GM12878 (cell line): ENCODE results near the gene FRMPD2. TPM values are rescaled to one million over a fixed set of nuclear protein-coding genes. Genes with fewer than 3 reads are reported as not detected.

Source experiments
- ATAC-seq: fragments of 200-7000 bp; cut with Tn5 transposase; 3 replicates; pipeline ENCODE4 v1.9.1; 2020; ENCODE audit warnings: mild to moderate bottlenecking, moderate library complexity
- Bru-seq: library from RNA; stranded (reverse); fragments of 400-500 nt; gene quantifications from one replicate; lab custom pipeline; 2021; lab: Mats Ljungman, UMichigan
- BruChase-seq, 2 experiments: library from RNA; stranded (reverse); fragments of 400-500 nt; gene quantifications; one replicate each; lab custom pipeline; 2021; lab: Mats Ljungman, UMichigan
- BruUV-seq: library from RNA; stranded (reverse); fragments of 400-500 nt; replicated peaks from 2 replicates; lab custom pipeline; 2021; lab: Mats Ljungman, UMichigan
- CTCF ChIA-PET: fragments of 300-600 bp; sonication (Branson Sonifier 250); formaldehyde crosslinking; extraction: SDS; loops from one replicate; lab custom pipeline; 2021; ENCODE audit warnings: inconsistent platforms; lab: Yijun Ruan, JAX
- POLR2A ChIA-PET: fragments of 350-600 bp; formaldehyde crosslinking; extraction: SDS; loops from one replicate; lab custom pipeline; 2021; ENCODE audit warnings: inconsistent platforms; lab: Charles Lee
- RAD21 ChIA-PET: fragments of 300-600 bp; sonication (Branson Sonifier 250); formaldehyde crosslinking; loops from one replicate; lab custom pipeline; 2023; ENCODE audit warnings: antibody characterized with exemption; ENCODE audit not compliant: unreplicated experiment; lab: Charles Lee
- SMC1A ChIA-PET: fragments of 300-600 bp; sonication (Branson Sonifier 250); formaldehyde crosslinking; loops from one replicate; lab custom pipeline; 2023; ENCODE audit not compliant: unreplicated experiment, uncharacterized antibody; lab: Charles Lee
- DNase-seq: peaks from one replicate; pipeline ENCODE4 v3.0.0-alpha.2; 2011; ENCODE audit warnings: low read depth, low spot score
- FAIRE-seq: peaks from 3 replicates; lab custom pipeline; 2011; peaks lifted over from hg19 to GRCh38; lab: Jason Lieb, UNC
- H2AFZ ChIP-seq: 2 replicates; pipeline ENCODE4 v1.6.0; 2011; ENCODE audit warnings: low read depth, low read length, control low read depth; ENCODE audit not compliant: control insufficient read depth
- H3K27ac ChIP-seq: 2 replicates; pipeline ENCODE4 v1.5.1; 2011; ENCODE audit warnings: control low read depth; ENCODE audit not compliant: control insufficient read depth, insufficient read depth
- H3K27me3 ChIP-seq, 2 experiments: replicated peaks in 1 of 2; 2 replicates each; pipeline versions ENCODE4 v1.6.0 to v1.6.1; 2011; ENCODE audit warnings: low read length in 1 of 2; ENCODE audit not compliant: control insufficient read depth in 2 of 2, insufficient read depth in 2 of 2
- H3K36me3 ChIP-seq, 2 experiments: 2 replicates each; pipeline ENCODE4 v1.5.1; 2011; ENCODE audit warnings: low read length in 1 of 2; ENCODE audit not compliant: control insufficient read depth in 2 of 2, insufficient read depth in 2 of 2
- H3K4me1 ChIP-seq: 2 replicates; pipeline ENCODE4 v1.6.1; 2011; ENCODE audit warnings: mild to moderate bottlenecking, low read length, moderate library complexity, mixed read lengths; ENCODE audit not compliant: control insufficient read depth, insufficient read depth
- H3K4me2 ChIP-seq: 2 replicates; pipeline ENCODE4 v1.6.0; 2011; ENCODE audit warnings: control low read depth; ENCODE audit not compliant: control insufficient read depth, insufficient read depth
- H3K4me3 ChIP-seq: fragments of 200-600 bp; sonication (generic); 2 replicates; pipeline ENCODE4 v1.5.1; 2016
- H3K79me2 ChIP-seq: 2 replicates; pipeline ENCODE4 v1.6.0; 2011; ENCODE audit warnings: low read length; ENCODE audit not compliant: control insufficient read depth, insufficient read depth
- H3K9ac ChIP-seq: 2 replicates; pipeline ENCODE4 v1.8.0; 2011; ENCODE audit warnings: low read length, control low read depth, mixed read lengths; ENCODE audit not compliant: control insufficient read depth, insufficient read depth
- H3K9me3 ChIP-seq: replicated peaks from 3 replicates; pipeline ENCODE4 v1.5.1; 2011; ENCODE audit warnings: mild to moderate bottlenecking, low read length; ENCODE audit not compliant: control insufficient read depth, insufficient read depth
- H4K20me1 ChIP-seq: 2 replicates; pipeline ENCODE4 v1.6.0; 2011; ENCODE audit not compliant: control insufficient read depth, insufficient read depth
- BMI1 ChIP-seq: fragments of 450-650 bp; IDR thresholded peaks from 2 replicates; pipeline ENCODE4 v1.6.1; 2016; ENCODE audit warnings: mild to moderate bottlenecking, moderate library complexity, borderline replicate concordance
- CREM ChIP-seq: IDR thresholded peaks from 2 replicates; pipeline ENCODE4 v1.6.1; 2014; ENCODE audit warnings: antibody characterized with exemption, low read depth
- EED ChIP-seq: sonication (generic); IDR thresholded peaks from 2 replicates; pipeline ENCODE4 v1.6.1; 2016; ENCODE audit warnings: antibody characterized with exemption, low read depth
- MTA2 ChIP-seq: fragments of 450-650 bp; IDR thresholded peaks from 2 replicates; pipeline ENCODE4 v1.6.1; 2016; ENCODE audit warnings: low read depth, mild to moderate bottlenecking, moderate library complexity
- NR2C2 ChIP-seq: IDR thresholded peaks from 2 replicates; pipeline ENCODE4 v1.6.1; 2011; ENCODE audit warnings: borderline replicate concordance, low read depth; ENCODE audit not compliant: control insufficient read depth, insufficient read length
- PAX8 ChIP-seq: fragments of 450-650 bp; IDR thresholded peaks from 2 replicates; pipeline ENCODE4 v1.6.1; 2017; ENCODE audit warnings: mild to moderate bottlenecking, moderate library complexity
- PRDM15 ChIP-seq: fragments of 450-650 bp; formaldehyde crosslinking; IDR thresholded peaks from 2 replicates; pipeline ENCODE4 v1.4.0; 2020; ENCODE audit warnings: mild to moderate bottlenecking, moderate library complexity
- SRF ChIP-seq, 2 experiments: IDR thresholded peaks; 2 replicates each; pipeline ENCODE4 v1.6.1; 2011; ENCODE audit warnings: low read depth in 2 of 2, low read length in 2 of 2, mild to moderate bottlenecking in 1 of 2, moderate library complexity in 1 of 2
- STAT3 ChIP-seq: IDR thresholded peaks from 2 replicates; pipeline ENCODE4 v1.6.1; 2011; ENCODE audit warnings: low read depth, low read length, improper control_type of control experiment
- TAF1 ChIP-seq: IDR thresholded peaks from 2 replicates; pipeline ENCODE4 v1.6.1; 2011; ENCODE audit warnings: mild to moderate bottlenecking, low read depth, low read length, borderline replicate concordance
- WGBS: methylation state at CpG from one replicate; pipeline ENCODE4 v1.1.6; 2016; ENCODE audit warnings: low lambda C conversion rate; ENCODE audit not compliant: insufficient replicate concordance, insufficient coverage; ENCODE audit errors: missing lambda C conversion rate; 5-methylcytosine and 5-hydroxymethylcytosine counted together
- in situ Hi-C: fragments of 300-500 bp; cut with MboI; formaldehyde crosslinking; loops from 9 replicates; pipeline ENCODE4 v1.14.3; 2018; ENCODE audit warnings: mixed read lengths
- intact Hi-C: fragments of 100-400 bp; cut with micrococcal nuclease; formaldehyde crosslinking; loops from one replicate; pipeline ENCODE4 v1.14.2; 2022; ENCODE audit not compliant: unreplicated experiment
- long read RNA-seq, 2 experiments: library from polyadenylated mRNA; unstranded; transcript quantifications; one replicate each; pipeline ENCODE4 v2.0.0, GENCODE V29; 2019 to 2020
- polyA minus RNA-seq, 3 experiments: library from RNA; depleted of rRNA, polyadenylated mRNA; stranded (reverse); fragments of >200 nt; gene quantifications; 2 replicates each; pipeline ENCODE4 v1.2.3, GENCODE V29; 2011
- polyA plus RNA-seq, 11 experiments: library from polyadenylated mRNA; depleted of rRNA in 4 of 11; unstranded in 6 of 11; stranded (reverse) in 5 of 11; fragments of >200 nt; fragmentation: Nextera tagmentation in 4 of 11; fragmentation: Illumina TruSeq in 1 of 11; extraction: Ambion mirVana in 4 of 11; extraction: Trizol in 1 of 11; gene quantifications; 1 replicate in 1 of 11; 2 replicates in 10 of 11; pipeline versions ENCODE4 v1.2.1 to v1.2.3, GENCODE V29; 2011 to 2016; ENCODE audit warnings: inconsistent platforms in 2 of 11, missing spikeins in 2 of 11, low read depth in 1 of 11
- total RNA-seq, 4 experiments: library from RNA; depleted of rRNA in 3 of 4; stranded (reverse); fragments of >200 nt in 3 of 4; fragmentation: Illumina TruSeq in 1 of 4; extraction: Trizol in 1 of 4; gene quantifications; 2 replicates each; pipeline versions ENCODE4 v1.2.1 to v1.2.3, GENCODE V29; 2013 to 2021

The FRMPD2 gene, protein sequence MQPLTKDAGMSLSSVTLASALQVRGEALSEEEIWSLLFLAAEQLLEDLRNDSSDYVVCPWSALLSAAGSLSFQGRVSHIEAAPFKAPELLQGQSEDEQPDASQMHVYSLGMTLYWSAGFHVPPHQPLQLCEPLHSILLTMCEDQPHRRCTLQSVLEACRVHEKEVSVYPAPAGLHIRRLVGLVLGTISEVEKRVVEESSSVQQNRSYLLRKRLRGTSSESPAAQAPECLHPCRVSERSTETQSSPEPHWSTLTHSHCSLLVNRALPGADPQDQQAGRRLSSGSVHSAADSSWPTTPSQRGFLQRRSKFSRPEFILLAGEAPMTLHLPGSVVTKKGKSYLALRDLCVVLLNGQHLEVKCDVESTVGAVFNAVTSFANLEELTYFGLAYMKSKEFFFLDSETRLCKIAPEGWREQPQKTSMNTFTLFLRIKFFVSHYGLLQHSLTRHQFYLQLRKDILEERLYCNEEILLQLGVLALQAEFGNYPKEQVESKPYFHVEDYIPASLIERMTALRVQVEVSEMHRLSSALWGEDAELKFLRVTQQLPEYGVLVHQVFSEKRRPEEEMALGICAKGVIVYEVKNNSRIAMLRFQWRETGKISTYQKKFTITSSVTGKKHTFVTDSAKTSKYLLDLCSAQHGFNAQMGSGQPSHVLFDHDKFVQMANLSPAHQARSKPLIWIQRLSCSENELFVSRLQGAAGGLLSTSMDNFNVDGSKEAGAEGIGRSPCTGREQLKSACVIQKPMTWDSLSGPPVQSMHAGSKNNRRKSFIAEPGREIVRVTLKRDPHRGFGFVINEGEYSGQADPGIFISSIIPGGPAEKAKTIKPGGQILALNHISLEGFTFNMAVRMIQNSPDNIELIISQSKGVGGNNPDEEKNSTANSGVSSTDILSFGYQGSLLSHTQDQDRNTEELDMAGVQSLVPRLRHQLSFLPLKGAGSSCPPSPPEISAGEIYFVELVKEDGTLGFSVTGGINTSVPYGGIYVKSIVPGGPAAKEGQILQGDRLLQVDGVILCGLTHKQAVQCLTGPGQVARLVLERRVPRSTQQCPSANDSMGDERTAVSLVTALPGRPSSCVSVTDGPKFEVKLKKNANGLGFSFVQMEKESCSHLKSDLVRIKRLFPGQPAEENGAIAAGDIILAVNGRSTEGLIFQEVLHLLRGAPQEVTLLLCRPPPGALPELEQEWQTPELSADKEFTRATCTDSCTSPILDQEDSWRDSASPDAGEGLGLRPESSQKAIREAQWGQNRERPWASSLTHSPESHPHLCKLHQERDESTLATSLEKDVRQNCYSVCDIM (N-terminal part only)
- total RNA-seq (2013; cell fraction: nucleolus; rRNA removed), result 83.6 and 99.6 TPM in 2 replicates
- total RNA-seq (2014; rRNA removed) (1.3 and 2.3 TPM in 2 replicates), total RNA-seq (2014; rRNA removed; fragmentation: Illumina TruSeq; extraction: Trizol) (0.88 and 1.2 TPM in 2 replicates), total RNA-seq (2021) (1.4 and 2.1 TPM in 2 replicates), polyA plus RNA-seq (2011; rRNA removed) (3.2 and 5.7 TPM in 2 replicates), polyA plus RNA-seq (2014; fragmentation: Illumina TruSeq; extraction: Trizol) (0.60 and 0.76 TPM in 2 replicates), polyA plus RNA-seq (2014; fragmentation: Nextera tagmentation; extraction: Ambion mirVana) (1 to 10 TPM in 1 of 2 experiments, under 1 TPM in 1; 0.38 to 1.2 TPM), polyA plus RNA-seq (2014; rRNA removed) (1.2 and 1.4 TPM in 2 replicates), polyA plus RNA-seq (2016; fragmentation: Nextera tagmentation; extraction: Ambion mirVana) (1 to 10 TPM; 1.4 to 1.6 TPM), polyA minus RNA-seq (2011; rRNA and poly(A)+ RNA removed) (6.7 and 11.3 TPM in 2 replicates), Bru-seq, nascent RNA (percentile 67 among the genes with signal in this experiment), BruChase-seq, experiment 1, labeled RNA remaining after a 6-hour chase (percentile 69 among the genes with signal in this experiment), BruChase-seq, experiment 2, labeled RNA remaining after a 2-hour chase (percentile 74 among the genes with signal in this experiment)
- 0.21 TPM for polyA plus RNA-seq (2011; ENCODE audit: low read depth)
- 3.7 and 4.0 TPM in 2 replicates for polyA plus RNA-seq (2011; cell fraction: cytosol; rRNA removed)
- polyA plus RNA-seq (2011; cell fraction: nucleus; rRNA removed), result 12.6 and 17.6 TPM in 2 replicates
- 0.64 and 1.5 TPM in 2 replicates for polyA plus RNA-seq (2012)
- polyA minus RNA-seq (2011; cell fraction: cytosol; rRNA and poly(A)+ RNA removed), result 0.94 and 1.3 TPM in 2 replicates
- 12.0 and 23.8 TPM in 2 replicates for polyA minus RNA-seq (2011; cell fraction: nucleus; rRNA and poly(A)+ RNA removed)
- long read RNA-seq, experiment 1, partial matches to known transcripts, result 0 of 2 reads
- long read RNA-seq, experiment 1, other reads (novel, unspliced or antisense), result 2 of 2 reads
- long read RNA-seq, experiment 2, partial matches to known transcripts, result 3 of 11 reads
- long read RNA-seq, experiment 2, other reads (novel, unspliced or antisense), result 8 of 11 reads

- Histone ChIP-seq H4K20me1 (no peaks in the 10 kb centered on the region), H3K4me1 (peaks cover 24% of the 10 kb centered on the region), H3K36me3 (no peaks in the 10 kb centered on the region), H3K9me3 (peaks cover 4% of the 10 kb centered on the region; the same call in 2 of the 3 replicates), H3K4me3 (no peak within 1 kb of the TSS), H3K27me3 (no peaks in the 10 kb centered on the region), H3K9ac (no peak within 1 kb of the TSS), H2AFZ (no peak within 1 kb of the TSS), H3K27ac (no peak within 1 kb of the TSS), H3K4me2 (no peak within 1 kb of the TSS), H3K79me2 (no peaks in the 10 kb centered on the region)
- RAD21 ChIA-PET, result interaction anchor here (1.2 to 1.3 kb wide), 2 partner anchors 15 to 35 kb away, joined by 3 to 4 read pairs; no protein-coding TSS in a partner anchor
- in situ Hi-C loops (no loop called here), intact Hi-C loops (loop anchor here (1.0 kb wide), 1 partner anchor 9 kb away; no protein-coding TSS in a partner anchor)
- no peak for DNase-seq
- ATAC-seq, result no peak
- 93% methylated on average over 8 of the region's 8 CpGs for WGBS
- FAIRE-seq, result no peak
- no TSS peak for BruUV-seq
- CTCF ChIA-PET, result interaction anchor here (1.7 to 5.9 kb wide), 2 partner anchors 15 to 58 kb away, joined by 8 to 45 read pairs; no protein-coding TSS in a partner anchor
- SMC1A ChIA-PET, result interaction anchor here (2.2 to 7.4 kb wide), 2 partner anchors 8 to 14 kb away, joined by 7 to 87 read pairs; no protein-coding TSS in a partner anchor
- POLR2A ChIA-PET, result interaction anchor here (1.4 to 5.8 kb wide), 2 partner anchors 9 to 14 kb away, joined by 4 to 43 read pairs; no protein-coding TSS in a partner anchor
- TF ChIP-seq EED (no peak), NR2C2 (no peak), BMI1 (no peak), STAT3 (no peak), SRF (IDR thresholded peaks at IDR 0.05; ENCODE audit: low read depth in 2 of 2, low read length in 2 of 2) (no peak), PAX8 (no peak), CREM (no peak), MTA2 (no peak), TAF1 (no peak), PRDM15 (CRISPR knock-in tag) (no peak)
Measured at GRCh38 chr10:48274636-48275035, at the start of gene FRMPD2. FRMPD2 (minus strand) TSS chr10:48274696; CDS start chr10:48274567, 129 bp downstream.
